ENCODE results near the gene FEN1.

- TF ChIP-seq CTCF (IDR thresholded peaks at IDR 0.05; ENCODE audit: insufficient read depth, low read depth, low read length) (no peak), EZH2 (IDR thresholded peaks at IDR 0.05; ENCODE audit: insufficient read depth, low read length) (no peak)
Measured at GRCh38 chr11:61802605-61803004, 9.9 kb downstream of the FEN1 start.
